ENCODE results near the gene RPL31.
"Not testable (repeated sequence)": the region's sequence is repeated elsewhere in the genome, so short reads cannot be mapped to it uniquely, and the experiment has no call there.

Gene RPL31

DNA sequence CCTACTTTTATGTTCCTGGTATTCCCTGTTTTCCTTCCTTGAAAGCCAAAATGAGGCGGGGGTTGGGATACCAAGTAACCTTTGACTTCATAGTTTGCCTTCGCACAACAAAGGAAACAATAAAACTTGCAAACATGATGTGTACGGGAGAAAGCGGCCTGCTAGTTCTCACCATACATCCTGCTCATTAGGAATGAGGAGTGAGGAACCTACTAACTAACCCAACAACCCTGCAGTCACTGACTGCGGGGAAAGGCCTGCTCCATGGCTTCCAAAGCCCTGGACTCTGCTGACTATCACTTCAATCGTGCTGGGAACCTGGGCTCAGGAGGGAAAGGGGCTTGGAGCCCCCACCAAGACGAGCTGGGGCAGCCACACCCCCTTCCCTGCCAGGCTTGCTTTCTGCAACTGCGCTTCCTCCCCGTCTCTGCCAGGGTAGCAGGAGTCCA lies 24.2 kb downstream of the RPL31 start:
- DNase-seq (ENCODE audit: low read depth in 3 of 3), result no peak

DNA sequence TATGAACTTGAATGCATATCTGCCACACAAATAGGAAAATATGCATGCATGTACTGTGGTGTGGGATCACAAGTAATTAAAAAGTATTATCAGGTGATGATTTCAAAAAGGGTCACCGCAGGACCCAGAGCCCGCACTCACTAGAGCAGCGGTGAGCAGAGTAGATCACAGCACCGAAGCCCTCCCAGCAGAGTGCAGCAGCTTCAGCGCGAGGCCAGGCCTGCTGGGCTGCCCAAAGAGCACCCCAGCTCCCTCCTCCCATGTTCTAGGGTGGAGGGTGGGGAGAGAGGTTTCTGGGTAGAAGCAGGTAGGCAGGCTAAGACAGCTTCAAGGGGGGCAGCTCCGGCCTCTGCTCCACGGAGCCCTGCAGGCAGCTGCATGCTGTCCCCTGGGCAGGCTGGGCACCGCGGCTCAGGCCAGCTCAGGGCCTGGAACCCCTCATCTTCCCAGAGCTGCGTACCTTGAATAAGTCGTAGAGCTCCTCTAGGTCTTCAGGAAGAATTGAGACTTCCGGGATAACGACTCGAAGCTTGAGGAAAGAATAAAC lies 24.9 kb downstream of the RPL31 start:
- DNase-seq (ENCODE audit: low read depth in 3 of 3), result no peak

DNA sequence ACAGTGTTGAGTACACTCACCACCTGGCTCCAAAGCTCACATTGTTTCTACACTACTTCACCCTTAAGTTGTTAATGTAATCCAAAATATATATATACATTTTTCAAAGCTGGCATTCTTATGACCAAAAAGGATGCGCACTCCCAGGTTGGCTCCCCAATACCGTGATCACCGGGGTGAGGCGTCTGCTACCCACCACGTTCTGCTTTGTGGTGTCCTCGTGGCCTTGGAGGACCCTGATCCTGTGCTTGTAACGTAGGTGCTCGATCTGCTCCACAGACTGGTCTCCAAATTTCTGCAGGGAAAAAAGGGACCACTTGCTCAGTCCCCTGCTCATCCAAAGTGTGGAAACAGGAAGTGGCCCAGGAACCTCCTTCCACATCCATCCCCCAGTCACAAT lies 25.8 kb downstream of the RPL31 start:
- DNase-seq (ENCODE audit: low read depth in 3 of 3), result no peak

DNA sequence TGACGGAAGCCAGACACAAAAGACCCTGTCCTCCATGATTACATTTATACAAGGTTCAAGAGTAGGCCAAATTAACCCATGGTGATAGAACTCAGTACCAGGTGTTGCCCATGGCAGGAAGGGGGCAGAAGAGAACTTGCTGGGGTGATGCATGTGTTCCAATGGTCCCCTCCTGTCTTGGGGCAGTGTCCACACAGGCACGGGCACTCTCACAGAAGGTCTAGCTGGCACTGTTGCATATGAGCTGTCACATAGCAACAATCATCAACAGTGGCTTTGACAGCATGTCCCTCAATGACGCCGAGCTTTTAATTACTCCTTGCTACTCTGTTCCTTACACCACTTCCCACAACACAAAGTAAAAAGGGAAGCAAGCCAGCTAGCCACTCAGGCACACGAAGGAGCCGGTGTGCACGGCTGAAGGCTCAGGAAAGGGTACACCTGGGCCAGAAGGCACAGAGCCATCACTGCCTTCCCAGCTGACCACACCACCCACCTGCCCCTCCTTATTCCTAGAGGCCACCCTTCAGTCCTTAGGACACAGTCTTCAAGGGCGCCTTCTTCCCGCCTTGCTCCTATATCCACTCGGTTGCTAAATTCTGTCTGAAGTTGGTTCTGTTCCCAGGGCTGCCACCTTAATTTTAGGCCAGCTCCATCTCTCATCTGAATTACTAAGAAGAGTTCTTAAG lies 28.9 kb downstream of the RPL31 start:
- DNase-seq (ENCODE audit: low read depth in 3 of 3), result no peak

DNA sequence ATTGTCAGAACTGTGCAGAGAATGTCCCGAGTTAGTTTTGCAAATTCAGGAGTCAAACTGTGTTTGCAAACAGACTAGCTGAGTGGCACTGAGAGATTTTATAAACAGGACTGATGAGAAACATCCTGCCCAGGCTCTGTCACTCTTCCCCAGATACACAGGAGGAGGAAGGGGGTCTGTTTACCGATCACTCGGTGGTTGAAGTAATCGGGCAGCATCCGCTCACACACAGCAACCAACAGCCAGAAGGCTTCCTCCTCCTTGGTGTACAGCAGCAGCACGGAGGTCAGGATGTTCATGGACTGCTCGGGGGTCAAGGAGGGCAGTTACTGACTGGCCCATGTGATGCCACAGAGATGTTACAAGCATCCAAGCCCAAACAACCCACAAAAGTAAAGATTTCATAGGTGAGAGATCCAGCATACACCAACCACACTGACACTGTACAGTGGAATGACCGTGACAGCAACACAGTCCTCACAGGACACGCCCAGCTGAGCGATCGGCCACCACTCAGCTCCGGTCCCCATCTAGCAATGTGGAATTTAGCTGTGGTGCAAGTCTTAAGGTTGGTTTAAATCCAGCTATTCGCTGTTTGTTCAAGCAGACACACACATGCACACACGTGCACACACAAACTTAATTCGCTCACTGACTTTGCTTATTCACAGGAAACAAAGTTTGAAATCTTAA lies 30.1 kb downstream of the RPL31 start:
- no peak for DNase-seq (ENCODE audit: low read depth in 3 of 3)

DNA sequence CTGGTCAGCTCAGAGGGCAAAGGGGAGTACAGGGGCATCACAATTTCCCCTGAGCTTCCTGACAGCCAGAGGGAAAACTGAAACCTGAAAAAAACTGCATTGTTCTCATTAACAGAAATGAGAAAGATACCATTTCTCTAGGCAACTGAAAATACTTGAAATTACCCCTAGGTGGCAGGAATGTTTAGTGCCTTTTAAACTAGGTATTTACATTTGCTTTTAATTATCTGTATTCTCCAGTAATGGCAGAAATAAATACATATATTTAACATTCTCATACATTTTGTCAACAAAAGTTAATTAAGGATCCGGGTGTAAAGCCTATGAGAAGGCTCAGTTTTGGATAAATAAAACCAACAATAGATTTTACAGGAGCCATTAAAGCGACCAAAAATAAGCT lies 34.5 kb downstream of the RPL31 start:
- DNase-seq (ENCODE audit: low read depth in 3 of 3), result no peak

DNA sequence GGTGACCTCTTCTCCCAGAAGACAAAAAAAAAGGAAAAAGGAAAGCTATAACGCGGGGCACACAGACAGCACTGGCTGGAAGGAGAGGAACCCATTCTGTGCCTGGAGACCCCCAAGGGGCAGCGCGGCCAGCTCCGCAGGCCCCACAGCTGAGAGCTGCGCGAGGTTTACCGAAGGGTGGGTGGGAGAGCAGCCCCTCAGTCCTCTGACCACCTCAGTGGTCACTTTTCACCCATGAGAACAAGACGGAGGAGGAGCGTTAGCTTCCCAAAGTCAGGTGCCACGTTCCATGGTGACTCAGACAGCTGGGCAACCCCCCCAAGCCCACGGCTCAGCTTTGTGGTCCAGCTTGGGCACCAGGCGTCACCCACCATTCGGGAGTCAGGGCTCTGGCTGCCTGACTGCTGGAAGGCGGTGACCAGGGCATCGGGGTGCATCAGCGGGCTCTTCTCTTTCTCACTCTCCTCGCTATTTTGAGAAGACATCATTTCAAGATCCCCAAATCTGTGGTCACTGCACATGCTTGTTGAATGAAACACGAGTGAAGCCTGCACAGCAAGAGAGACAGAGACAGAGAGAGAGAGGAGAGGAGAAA lies 35.2 kb downstream of the RPL31 start:
- no peak for DNase-seq (ENCODE audit: low read depth in 3 of 3)

DNA sequence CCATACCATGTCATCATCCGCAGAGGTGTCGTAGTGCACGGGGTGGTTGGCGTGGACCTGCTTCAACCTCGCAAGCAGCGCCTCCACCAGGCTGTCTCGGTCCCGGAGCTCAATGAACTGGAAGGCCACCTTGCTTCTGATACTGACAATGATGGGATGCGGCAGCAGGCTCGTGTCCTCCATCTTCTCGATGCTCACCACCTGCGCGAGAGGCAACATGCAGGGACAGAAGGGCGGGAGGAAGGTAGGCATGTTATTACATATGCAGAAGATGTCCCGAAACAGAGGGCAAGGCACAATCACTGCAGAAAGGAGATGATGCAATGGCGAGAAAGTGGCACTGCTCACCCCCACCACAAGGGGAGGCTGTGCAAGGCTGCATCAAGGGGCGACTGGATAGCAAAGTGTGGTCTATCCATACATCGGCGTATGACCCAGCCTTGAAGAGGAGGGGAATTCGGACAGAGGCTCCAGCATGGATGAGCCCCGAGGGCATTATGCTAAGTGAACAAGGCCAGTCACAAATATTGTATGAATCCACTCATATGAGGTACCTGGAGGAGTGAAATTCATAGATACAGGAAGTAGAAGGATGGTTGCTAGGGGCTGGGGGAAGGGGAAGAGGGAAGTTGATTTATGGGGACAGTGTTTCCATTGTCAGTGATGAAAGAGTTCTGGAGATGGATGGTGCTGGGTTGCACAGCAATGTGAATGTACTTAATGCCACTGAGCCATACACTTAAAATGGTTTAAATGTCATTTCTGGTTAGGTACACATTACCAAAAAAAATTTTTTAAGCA lies 36.6 kb downstream of the RPL31 start:
- DNase-seq (ENCODE audit: low read depth in 3 of 3), result peak in 1 of 3 donors; percentile 4

DNA sequence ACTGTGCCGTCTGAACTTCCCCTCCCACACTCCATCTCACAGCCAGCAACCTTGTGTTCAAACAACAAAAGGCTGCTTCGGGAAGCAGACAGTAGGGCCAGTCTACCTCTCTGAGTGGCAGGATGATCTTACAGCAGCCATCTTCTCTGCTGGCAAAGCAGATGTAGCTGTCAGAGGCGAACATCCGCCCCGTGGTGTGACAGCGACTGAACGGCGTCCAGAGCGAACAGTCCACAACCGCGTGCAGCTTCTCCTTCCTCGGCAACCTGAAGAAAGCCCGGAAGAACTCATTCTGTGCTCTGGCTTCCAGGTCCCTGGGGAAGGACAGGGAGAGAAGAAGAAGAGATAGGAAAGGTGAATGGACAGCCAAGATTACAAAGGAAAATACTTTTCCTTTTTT lies 38.0 kb downstream of the RPL31 start:
- no peak for DNase-seq (ENCODE audit: low read depth in 3 of 3)

DNA sequence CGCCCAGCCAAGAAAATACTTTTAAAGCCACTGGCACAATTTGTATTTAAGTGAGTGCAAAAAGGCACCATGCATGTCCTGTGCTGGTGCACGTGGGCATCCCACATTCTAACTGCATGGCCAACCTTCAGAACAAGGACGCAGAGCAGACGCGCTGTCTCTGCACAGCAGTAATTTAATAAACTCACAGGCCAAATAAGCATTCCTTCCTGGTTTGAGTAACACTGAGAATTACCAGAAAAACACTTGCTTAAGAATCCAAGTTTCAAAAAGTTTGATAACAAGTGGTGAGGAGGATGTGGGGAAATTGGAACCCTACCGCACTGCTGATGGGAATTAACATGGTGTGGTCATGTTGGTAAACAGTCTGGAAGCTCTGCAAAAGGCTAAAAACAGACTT lies 38.7 kb downstream of the RPL31 start:
- DNase-seq (ENCODE audit: low read depth in 3 of 3), result no peak

DNA sequence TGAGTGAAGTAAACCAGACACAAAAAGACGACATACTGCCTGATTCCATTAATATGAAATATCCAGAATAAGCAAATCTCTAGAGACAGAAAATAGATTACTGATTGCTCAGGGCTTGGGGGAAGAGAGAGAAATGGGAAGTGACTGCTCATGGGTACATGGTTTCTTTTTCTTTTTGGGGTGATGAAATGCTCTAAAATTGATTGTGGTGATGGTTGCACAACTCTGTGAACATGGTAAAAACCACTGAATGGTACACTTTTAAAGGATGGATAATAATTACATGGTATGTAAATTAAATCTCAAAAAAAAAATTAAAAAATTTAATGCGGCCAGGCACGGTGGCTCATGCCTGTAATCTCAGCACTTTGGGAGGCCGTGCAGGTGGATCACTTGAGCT lies 39.3 kb downstream of the RPL31 start:
- DNase-seq (ENCODE audit: low read depth in 3 of 3), result no peak

DNA sequence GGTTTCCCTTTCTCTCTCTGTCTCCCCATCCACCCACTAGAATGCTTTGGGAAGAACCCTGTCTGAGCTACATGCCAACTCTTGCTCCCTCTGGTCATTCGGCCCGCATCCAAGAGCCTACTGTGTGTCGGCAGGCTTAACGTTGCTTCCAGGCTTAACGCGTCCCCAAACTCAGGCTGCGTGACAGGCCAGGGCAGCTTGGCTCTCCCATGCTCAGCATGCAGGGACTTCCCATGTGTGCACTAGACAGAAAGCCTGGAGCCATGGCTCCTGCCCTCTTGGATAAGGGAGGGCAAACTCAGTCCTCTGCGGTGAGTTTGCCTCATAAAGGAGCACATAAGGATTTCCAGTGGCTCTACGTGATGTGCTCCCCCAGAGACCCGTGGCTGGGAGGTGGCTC lies 43.2 kb downstream of the RPL31 start:
- no peak for DNase-seq (ENCODE audit: low read depth in 3 of 3)

DNA sequence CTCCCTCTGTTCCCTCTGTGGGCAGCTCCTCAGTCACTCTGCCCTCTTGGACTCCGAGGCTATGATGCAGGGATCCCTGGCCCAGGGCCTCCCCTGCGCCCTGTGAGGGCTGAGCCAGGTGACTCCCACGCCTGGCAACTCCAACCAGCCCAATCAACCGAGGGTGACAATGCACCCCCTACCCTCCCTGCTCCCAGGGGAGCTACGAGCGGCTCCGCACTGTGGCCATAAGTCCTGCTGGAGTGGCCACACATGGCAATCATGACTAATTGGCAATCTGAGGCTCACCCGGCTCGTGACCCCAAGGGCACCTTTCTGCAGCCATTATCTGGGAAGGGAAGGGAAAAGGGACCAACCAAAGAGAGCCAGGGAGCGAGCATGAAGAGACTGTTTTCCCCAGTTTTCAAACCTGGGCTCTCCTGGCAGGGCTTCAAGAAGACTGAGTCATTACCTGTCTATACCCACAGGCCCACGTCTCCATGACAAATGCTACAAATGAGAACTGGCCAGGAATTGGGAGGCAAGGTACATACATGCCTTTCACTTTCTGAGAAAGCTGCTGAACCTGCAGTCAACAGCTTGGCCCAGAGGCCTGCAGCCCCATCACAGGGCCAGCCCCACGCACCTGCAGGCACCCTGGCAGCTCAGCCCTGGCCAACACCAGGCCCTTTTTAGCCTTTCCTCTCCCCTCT lies 45.1 kb downstream of the RPL31 start:
- DNase-seq (ENCODE audit: low read depth in 3 of 3), result no peak

DNA sequence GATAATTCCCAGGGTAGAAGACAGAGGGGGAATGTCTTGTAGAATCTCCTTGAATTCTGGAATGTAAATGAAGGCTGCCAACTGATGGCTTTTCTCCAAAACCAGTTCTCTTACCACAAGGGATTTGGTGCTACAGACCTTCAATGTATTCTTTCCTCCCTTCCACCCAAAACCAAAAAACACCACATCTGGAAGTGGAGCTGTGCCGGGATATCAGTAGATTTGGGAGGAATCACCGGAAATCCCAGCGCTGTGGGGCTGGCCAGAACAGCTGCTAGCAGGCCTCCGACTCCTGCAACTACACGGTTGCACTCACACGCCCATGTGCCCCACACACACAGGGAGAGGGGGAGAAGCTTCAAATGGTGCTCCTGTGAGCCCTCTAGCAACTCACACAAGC lies 45.7 kb downstream of the RPL31 start:
- no peak for DNase-seq (ENCODE audit: low read depth in 3 of 3)

DNA sequence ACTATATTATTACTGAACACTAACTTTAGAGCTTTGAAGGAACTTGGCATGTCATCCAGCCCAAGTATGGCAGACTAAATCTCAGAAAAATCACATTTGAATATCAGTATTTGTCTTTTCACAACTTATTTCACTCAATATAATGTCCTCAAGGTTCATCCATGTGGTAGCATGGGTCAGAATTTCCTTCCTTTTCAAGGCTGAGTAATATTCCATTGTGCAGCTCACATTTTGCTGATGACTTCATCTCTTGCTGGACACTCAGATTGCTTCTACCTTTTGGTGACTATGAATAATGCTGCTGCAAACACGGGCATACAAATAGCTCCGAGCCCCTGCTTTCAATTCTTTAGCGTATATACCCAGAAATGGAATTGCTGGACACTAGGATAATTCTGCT lies 46.7 kb downstream of the RPL31 start:
- DNase-seq (ENCODE audit: low read depth in 3 of 3), result no peak

DNA sequence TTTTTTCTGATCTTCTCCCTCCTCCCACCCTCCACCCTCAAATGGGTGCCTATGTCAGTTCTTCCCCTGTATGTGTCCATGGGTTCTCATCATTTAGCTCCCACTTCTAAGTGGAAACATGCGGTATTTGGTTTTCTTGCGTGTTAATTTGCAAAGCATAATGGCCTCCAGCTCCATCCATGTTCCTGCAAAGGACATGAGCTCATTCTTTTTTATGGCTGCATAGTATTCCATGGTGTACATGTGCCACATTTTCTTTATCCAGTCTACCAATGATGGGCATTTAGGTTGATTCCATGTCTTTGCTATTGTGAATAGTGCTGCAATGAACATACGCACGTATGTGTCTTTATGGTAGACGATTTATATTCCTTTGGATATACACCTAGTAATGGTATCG lies 48.8 kb downstream of the RPL31 start:
- DNase-seq (ENCODE audit: low read depth in 3 of 3), result not testable (repeated sequence)

DNA sequence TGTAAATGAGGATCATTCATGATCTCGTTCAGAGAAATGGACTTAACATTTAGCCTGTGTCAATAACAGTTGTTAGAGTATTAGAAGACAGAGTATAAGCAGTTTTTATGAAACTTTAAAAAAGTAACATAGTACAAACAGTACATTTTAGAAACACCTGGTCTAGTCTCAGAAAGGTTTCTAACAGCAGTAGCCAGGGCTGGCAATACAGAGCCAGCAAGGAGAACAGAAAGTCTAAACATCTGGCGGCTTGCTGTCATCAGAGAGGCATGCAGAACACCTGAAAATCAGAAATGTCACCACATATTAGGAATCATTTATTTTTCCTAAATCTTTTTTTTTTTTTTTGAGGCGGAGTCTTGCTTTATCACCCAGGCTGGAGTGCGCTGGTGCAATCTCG lies 50.1 kb downstream of the RPL31 start:
- no peak for DNase-seq (ENCODE audit: low read depth in 3 of 3)

DNA sequence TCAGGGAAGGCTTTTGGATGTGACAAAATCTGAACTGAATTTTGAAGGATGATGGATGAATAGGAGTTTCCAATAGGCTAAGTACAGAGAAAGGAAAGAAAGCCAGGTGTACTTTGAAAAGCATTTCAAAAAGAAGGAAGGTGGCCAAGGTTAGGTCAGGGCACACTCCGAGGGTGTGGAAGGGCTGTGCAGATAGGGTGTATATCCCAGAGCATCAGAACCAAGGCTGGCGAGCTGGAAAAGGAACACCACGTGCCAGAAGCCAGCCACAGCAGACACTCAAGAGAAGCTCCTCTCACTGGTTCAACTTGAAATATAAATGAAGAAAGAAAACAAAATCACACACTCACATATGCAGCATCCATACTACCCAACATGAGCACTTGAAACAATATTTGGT lies 51.0 kb downstream of the RPL31 start:
- no peak for DNase-seq (ENCODE audit: low read depth in 3 of 3)

Measured in stimulated activated CD4-positive, alpha-beta T cell treated with anti-CD3 and anti-CD28 coated beads, TNF-alpha, amount 100 ng/mL, for 48 hours (primary cell).